HEK293 (cell line): ENCODE results near the gene CHST7.
A peak's percentile ranks its signal among the peaks of the same experiment; 100 is the strongest.
"Not testable (repeated sequence)": the region's sequence is repeated elsewhere in the genome, so short reads cannot be mapped to it uniquely, and the experiment has no call there.

Experiments used
- CTCF ChIA-PET: fragments of 350-600 bp; formaldehyde crosslinking; extraction: SDS; loops from one replicate; lab custom pipeline; 2021; ENCODE audit warnings: antibody characterized with exemption; lab: Yijun Ruan, JAX
- POLR2A ChIA-PET: fragments of 300-600 bp; formaldehyde crosslinking; extraction: SDS; loops from one replicate; lab custom pipeline; 2020; ENCODE audit warnings: antibody characterized with exemption, inconsistent platforms; lab: Yijun Ruan, JAX
- H3K27ac ChIP-seq: fragments of 200-500 bp; sonication (Bioruptor generic); 2 replicates; pipeline ENCODE4 v1.5.1; 2014; ENCODE audit warnings: low read depth, low read length, control low read depth, inconsistent platforms; ENCODE audit errors: extremely low read depth
- H3K36me3 ChIP-seq, 2 experiments: fragments of 200-500 bp in 1 of 2; sonication (Bioruptor generic) in 1 of 2; 1 replicate in 1 of 2; 2 replicates in 1 of 2; pipeline ENCODE4 v1.5.1; 2014 to 2017; ENCODE audit warnings: inconsistent platforms in 2 of 2, low read length in 2 of 2; ENCODE audit not compliant: control insufficient read depth in 2 of 2, insufficient read depth in 1 of 2
- H3K4me1 ChIP-seq: fragments of 200-500 bp; sonication (Bioruptor generic); 2 replicates; pipeline ENCODE4 v1.5.1; 2014; ENCODE audit warnings: mild to moderate bottlenecking, low read length, inconsistent platforms; ENCODE audit not compliant: control insufficient read depth, insufficient read depth
- H3K4me3 ChIP-seq: 2 replicates; pipeline ENCODE4 v1.5.1; 2011; ENCODE audit warnings: low read depth, mild to moderate bottlenecking, control low read depth, low read length, moderate library complexity
- H3K9me3 ChIP-seq: fragments of 200-500 bp; sonication (Bioruptor generic); 2 replicates; pipeline ENCODE4 v1.5.1; 2014; ENCODE audit warnings: low read depth, low read length, inconsistent platforms; ENCODE audit not compliant: control insufficient read depth, insufficient read depth
- KLF1 ChIP-seq: fragments of 450-650 bp; formaldehyde crosslinking; IDR thresholded peaks from 2 replicates; pipeline ENCODE4 v1.5.1; 2016; ENCODE audit warnings: missing biosample characterization, missing genetic modification characterization
- MZF1 ChIP-seq: fragments of 450-650 bp; formaldehyde crosslinking; IDR thresholded peaks from 2 replicates; pipeline ENCODE4 v1.5.1; 2017; ENCODE audit warnings: missing biosample characterization, missing genetic modification characterization, borderline replicate concordance
- ZFP69B ChIP-seq: fragments of 450-650 bp; formaldehyde crosslinking; IDR thresholded peaks from 2 replicates; pipeline ENCODE4 v1.5.1; 2016; ENCODE audit warnings: missing biosample characterization, missing genetic modification characterization
- ZNF184 ChIP-seq: fragments of 450-650 bp; IDR thresholded peaks from 2 replicates; pipeline ENCODE4 v1.5.1; 2018; ENCODE audit warnings: missing biosample characterization, mild to moderate bottlenecking, missing genetic modification characterization
- ZNF221 ChIP-seq: fragments of 450-650 bp; formaldehyde crosslinking; IDR thresholded peaks from 2 replicates; pipeline ENCODE4 v1.5.1; 2017; ENCODE audit warnings: missing biosample characterization, missing genetic modification characterization, borderline replicate concordance
- ZNF280C ChIP-seq: fragments of 450-650 bp; formaldehyde crosslinking; IDR thresholded peaks from 2 replicates; pipeline ENCODE4 v1.5.1; 2016; ENCODE audit warnings: missing biosample characterization, missing genetic modification characterization
- ZNF449 ChIP-seq: fragments of 450-650 bp; formaldehyde crosslinking; IDR thresholded peaks from 2 replicates; pipeline ENCODE4 v1.5.1; 2017; ENCODE audit warnings: missing biosample characterization, mild to moderate bottlenecking, missing genetic modification characterization, moderate library complexity
- ZNF561 ChIP-seq: fragments of 450-650 bp; IDR thresholded peaks from 2 replicates; pipeline ENCODE4 v1.5.1; 2018; ENCODE audit warnings: missing biosample characterization, missing genetic modification characterization, borderline replicate concordance
- ZNF629 ChIP-seq: fragments of 450-650 bp; formaldehyde crosslinking; IDR thresholded peaks from 2 replicates; pipeline ENCODE4 v1.5.1; 2017; ENCODE audit warnings: missing biosample characterization, missing genetic modification characterization
- ZSCAN23 ChIP-seq: fragments of 450-650 bp; formaldehyde crosslinking; IDR thresholded peaks from 2 replicates; pipeline ENCODE4 v1.5.1; 2016; ENCODE audit warnings: missing biosample characterization, missing genetic modification characterization
- ZXDB ChIP-seq: fragments of 450-650 bp; formaldehyde crosslinking; IDR thresholded peaks from 2 replicates; pipeline ENCODE4 v1.5.1; 2016; ENCODE audit warnings: missing biosample characterization, missing genetic modification characterization
- TF ChIP-seq, protein P1 (sequence below): fragments of 450-650 bp; IDR thresholded peaks from 2 replicates; pipeline ENCODE4 v1.5.1; 2018; ENCODE audit warnings: missing biosample characterization, missing genetic modification characterization
- TF ChIP-seq, protein P2 (sequence below): fragments of 450-650 bp; formaldehyde crosslinking; IDR thresholded peaks from 2 replicates; pipeline ENCODE4 v1.5.1; 2016; ENCODE audit warnings: missing biosample characterization, missing genetic modification characterization

Gene CHST7

DNA sequence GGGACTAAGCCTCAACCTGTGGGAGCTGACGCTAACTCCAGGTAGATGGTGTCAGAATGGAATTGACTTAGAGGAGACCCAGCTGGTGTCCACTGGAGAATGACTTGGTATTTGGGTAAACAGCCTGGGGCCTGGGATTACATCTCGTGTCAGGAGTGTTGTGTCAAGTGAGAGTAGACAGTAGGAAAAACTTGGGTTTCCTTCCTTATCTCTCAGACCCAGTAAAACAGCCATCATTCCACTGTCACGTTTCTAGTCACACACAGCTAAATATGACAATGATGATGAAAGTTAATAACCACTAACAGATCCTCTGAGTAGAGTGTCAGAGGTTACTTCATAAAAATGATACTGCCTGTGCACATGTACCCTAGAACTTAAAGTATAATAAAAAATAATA, 42.1 kb upstream of the CHST7 start:
- Histone ChIP-seq H3K4me3 (no peak overlapping the region), H3K36me3 (no peaks in the 10 kb centered on the region; a peak in 1 of 3 replicates), H3K4me1 (no peaks in the 10 kb centered on the region), H3K27ac (no peak overlapping the region), H3K9me3 (no peaks in the 10 kb centered on the region)
- POLR2A ChIA-PET, result no interaction called here
- CTCF ChIA-PET, result interaction anchor here (0.7 kb wide), 1 partner anchor 637 kb away, joined by 4 read pairs; no protein-coding TSS in a partner anchor
- TF ChIP-seq ZNF449, result no peak
- TF ChIP-seq ZSCAN23 (tag by site-specific recombination), result no peak
- TF ChIP-seq ZNF561 (tag by site-specific recombination), result no peak
- TF ChIP-seq ZXDB (tag by site-specific recombination), result no peak
- TF ChIP-seq ZNF280C (tag by site-specific recombination), result no peak
- no peak for TF ChIP-seq ZNF221
- TF ChIP-seq MZF1 (tag by site-specific recombination), result no peak
- no peak for TF ChIP-seq ZNF629 (tag by site-specific recombination)
- TF ChIP-seq, protein P1, sequence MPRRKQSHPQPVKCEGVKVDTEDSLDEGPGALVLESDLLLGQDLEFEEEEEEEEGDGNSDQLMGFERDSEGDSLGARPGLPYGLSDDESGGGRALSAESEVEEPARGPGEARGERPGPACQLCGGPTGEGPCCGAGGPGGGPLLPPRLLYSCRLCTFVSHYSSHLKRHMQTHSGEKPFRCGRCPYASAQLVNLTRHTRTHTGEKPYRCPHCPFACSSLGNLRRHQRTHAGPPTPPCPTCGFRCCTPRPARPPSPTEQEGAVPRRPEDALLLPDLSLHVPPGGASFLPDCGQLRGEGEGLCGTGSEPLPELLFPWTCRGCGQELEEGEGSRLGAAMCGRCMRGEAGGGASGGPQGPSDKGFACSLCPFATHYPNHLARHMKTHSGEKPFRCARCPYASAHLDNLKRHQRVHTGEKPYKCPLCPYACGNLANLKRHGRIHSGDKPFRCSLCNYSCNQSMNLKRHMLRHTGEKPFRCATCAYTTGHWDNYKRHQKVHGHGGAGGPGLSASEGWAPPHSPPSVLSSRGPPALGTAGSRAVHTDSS (tag by site-specific recombination), result no peak
- TF ChIP-seq ZFP69B (tag by site-specific recombination), result no peak
- TF ChIP-seq ZNF184, result no peak
- no peak for TF ChIP-seq KLF1

GRCh38 chrX:46543441-46543840, 30.1 kb upstream of the CHST7 start:
- Histone ChIP-seq H3K4me3 (no peak overlapping the region), H3K27ac (no peak overlapping the region), H3K36me3 (peaks cover 10 to 30% of the 10 kb centered on the region in 2 experiments; a peak in 2 of 3 replicates)
- ChIA-PET POLR2A (no interaction called here), CTCF (no interaction called here)
- peak; percentile 79; the same call in 1 of the 2 replicates for TF ChIP-seq ZNF449
- TF ChIP-seq, protein P2, sequence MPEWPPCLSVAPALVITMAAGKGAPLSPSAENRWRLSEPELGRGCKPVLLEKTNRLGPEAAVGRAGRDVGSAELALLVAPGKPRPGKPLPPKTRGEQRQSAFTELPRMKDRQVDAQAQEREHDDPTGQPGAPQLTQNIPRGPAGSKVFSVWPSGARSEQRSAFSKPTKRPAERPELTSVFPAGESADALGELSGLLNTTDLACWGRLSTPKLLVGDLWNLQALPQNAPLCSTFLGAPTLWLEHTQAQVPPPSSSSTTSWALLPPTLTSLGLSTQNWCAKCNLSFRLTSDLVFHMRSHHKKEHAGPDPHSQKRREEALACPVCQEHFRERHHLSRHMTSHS (tag by site-specific recombination), result no peak
- TF ChIP-seq, all 188 proteins: peak for 1
- Histone ChIP-seq H3K9me3 (no peaks in the 10 kb centered on the region), H3K4me1 (no peaks in the 10 kb centered on the region)

- H3K27ac ChIP-seq, H3K9me3 ChIP-seq, POLR2A ChIA-PET, H3K4me1 ChIP-seq: not testable (repeated sequence)
- peak overlapping the region; percentile 76 for H3K4me3 ChIP-seq
- CTCF ChIA-PET, result interaction anchor here (0.6 kb wide), 1 partner anchor 94 kb away, joined by 3 read pairs; no protein-coding TSS in a partner anchor
- peaks cover 15 to 31% of the 10 kb centered on the region in 2 experiments; a peak in 2 of 3 replicates for H3K36me3 ChIP-seq
These were observed 29.0 kb upstream of the CHST7 start for GRCh38 chrX:46544527-46544926.
